ENCODE results near the gene FBN1.

Gene FBN1

DNA sequence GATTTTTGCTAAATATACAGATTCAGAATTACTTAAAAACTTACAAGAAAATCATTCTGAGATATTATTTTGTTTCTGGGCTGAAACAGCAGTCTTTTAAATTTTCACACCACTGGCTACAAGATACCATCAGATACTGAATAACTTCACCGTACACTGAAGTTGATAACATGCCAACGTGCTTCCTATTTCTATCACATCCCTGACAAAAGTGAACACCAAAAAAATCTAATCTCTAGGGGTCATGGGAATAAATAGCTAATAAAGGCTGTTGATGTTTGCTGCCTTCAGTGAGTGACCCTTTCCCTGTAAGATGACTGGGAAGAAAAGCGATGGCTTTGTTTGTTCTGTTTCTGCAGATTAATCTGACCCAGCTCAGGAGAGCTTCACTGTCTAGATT lies 193.8 kb downstream of the FBN1 start:
- no peak for DNase-seq (ENCODE audit: low read depth, low spot score)
- H3K36me3 ChIP-seq (ENCODE audit: insufficient read depth, insufficient read length, low read length): peaks cover 7% of the 10 kb centered on the region

DNA sequence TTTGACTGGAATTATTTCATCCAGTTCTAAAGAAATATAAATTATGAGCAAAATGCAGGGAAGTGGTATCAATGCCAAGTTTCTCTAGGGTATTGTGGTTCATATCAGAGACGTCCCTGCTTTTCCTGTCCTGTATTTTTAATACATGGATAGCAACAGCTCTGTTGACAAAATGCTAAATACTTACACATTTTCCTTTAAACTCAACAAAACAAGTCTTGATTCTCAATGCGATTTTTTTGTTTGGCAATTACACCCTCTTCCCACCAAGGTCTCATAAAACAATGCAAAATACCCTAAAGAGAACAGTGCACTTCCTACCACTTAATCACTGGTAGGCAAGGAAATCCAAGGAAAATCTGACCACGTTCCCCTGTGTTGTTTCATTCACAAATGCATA lies 194.3 kb downstream of the FBN1 start:
- Histone ChIP-seq H3K9me3 (ENCODE audit: insufficient read depth, low read length) (no peaks in the 10 kb centered on the region), H3K4me3 (ENCODE audit: insufficient read length, low read depth) (no peak overlapping the region), H3K36me3 (ENCODE audit: insufficient read depth, insufficient read length, low read length) (peaks cover 4% of the 10 kb centered on the region), H3K9ac (ENCODE audit: insufficient read length, low read depth) (no peak overlapping the region), H3K27me3 (ENCODE audit: insufficient read depth, insufficient read length) (no peaks in the 10 kb centered on the region), H3K4me1 (ENCODE audit: insufficient read depth, insufficient read length) (no peaks in the 10 kb centered on the region)
- no peak for DNase-seq (ENCODE audit: low read depth, low spot score)
- TF ChIP-seq SUZ12 (IDR thresholded peaks at IDR 0.05; ENCODE audit: extremely low read depth, insufficient read depth, insufficient read length) (no peak), YY1 (IDR thresholded peaks at IDR 0.05; ENCODE audit: insufficient read depth, insufficient read length) (no peak), ZNF274 (IDR thresholded peaks at IDR 0.05; ENCODE audit: low read depth, low read length) (no peak)

More for the DNA sequence above, 193.8 kb downstream of the FBN1 start:
- no peak overlapping the region for H3K4me3 ChIP-seq (ENCODE audit: insufficient read length, low read depth)
- H3K27me3 ChIP-seq (ENCODE audit: insufficient read depth, insufficient read length): no peaks in the 10 kb centered on the region
- no peaks in the 10 kb centered on the region for H3K9me3 ChIP-seq (ENCODE audit: insufficient read depth, low read length)
- no peak for TF ChIP-seq SUZ12 (IDR thresholded peaks at IDR 0.05; ENCODE audit: extremely low read depth, insufficient read depth, insufficient read length)
- H3K9ac ChIP-seq (ENCODE audit: insufficient read length, low read depth): no peak overlapping the region
- no peaks in the 10 kb centered on the region for H3K4me1 ChIP-seq (ENCODE audit: insufficient read depth, insufficient read length)

DNA sequence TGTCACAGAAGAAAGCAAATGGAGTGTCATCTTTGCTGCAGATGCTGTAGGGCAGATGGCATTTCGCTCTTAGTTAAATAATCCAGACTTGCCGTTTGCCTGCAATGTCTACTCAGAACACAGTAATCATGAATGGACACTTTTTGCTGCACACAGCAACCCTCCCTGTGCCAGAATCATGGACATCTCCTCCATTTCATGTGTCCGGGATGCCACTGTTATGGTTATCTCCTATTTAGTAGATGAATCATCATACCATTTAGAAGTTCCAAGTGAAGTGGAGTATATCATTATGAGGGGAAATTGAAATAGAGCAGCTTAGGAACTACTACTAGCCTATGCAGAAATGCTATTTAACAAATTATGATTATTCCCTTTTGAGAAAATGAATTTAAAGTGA lies 195.8 kb downstream of the FBN1 start:
- H3K27me3 ChIP-seq (ENCODE audit: insufficient read depth, insufficient read length): no peaks in the 10 kb centered on the region
- H3K9ac ChIP-seq (ENCODE audit: insufficient read length, low read depth): no peak overlapping the region
- no peaks in the 10 kb centered on the region for H3K36me3 ChIP-seq (ENCODE audit: insufficient read depth, insufficient read length, low read length)
- no peaks in the 10 kb centered on the region for H3K9me3 ChIP-seq (ENCODE audit: insufficient read depth, low read length)
- H3K4me3 ChIP-seq (ENCODE audit: insufficient read length, low read depth): no peak overlapping the region
- no peak for DNase-seq (ENCODE audit: low read depth, low spot score)
- TF ChIP-seq SUZ12 (IDR thresholded peaks at IDR 0.05; ENCODE audit: extremely low read depth, insufficient read depth, insufficient read length) (no peak), ZNF274 (IDR thresholded peaks at IDR 0.05; ENCODE audit: low read depth, low read length) (no peak), YY1 (IDR thresholded peaks at IDR 0.05; ENCODE audit: insufficient read depth, insufficient read length) (no peak)
- H3K4me1 ChIP-seq (ENCODE audit: insufficient read depth, insufficient read length): no peaks in the 10 kb centered on the region

DNA sequence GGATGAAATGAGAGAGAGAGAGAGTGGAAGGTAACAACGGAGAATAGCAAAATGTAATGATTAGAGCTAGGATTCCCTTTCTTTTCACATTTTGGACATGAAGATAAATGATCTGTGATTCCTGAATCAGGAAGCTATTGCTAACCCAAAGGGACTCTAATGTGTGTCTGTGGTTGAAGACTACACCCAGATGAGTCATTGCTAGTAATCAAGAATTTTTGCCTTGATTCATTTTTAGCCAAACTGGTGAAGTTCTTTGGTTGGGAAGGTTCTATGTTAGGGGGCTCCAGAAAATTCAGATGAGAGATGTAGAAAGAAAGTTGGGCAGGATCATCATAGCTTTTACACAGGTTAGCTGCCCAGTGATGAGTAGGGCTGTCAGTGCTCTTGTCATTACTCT lies 197.9 kb downstream of the FBN1 start:
- Histone ChIP-seq H3K27me3 (ENCODE audit: insufficient read depth, insufficient read length) (no peaks in the 10 kb centered on the region), H3K4me1 (ENCODE audit: insufficient read depth, insufficient read length) (no peaks in the 10 kb centered on the region), H3K9ac (ENCODE audit: insufficient read length, low read depth) (no peak overlapping the region), H3K9me3 (ENCODE audit: insufficient read depth, low read length) (no peaks in the 10 kb centered on the region), H3K36me3 (ENCODE audit: insufficient read depth, insufficient read length, low read length) (peaks cover 4% of the 10 kb centered on the region), H3K4me3 (ENCODE audit: insufficient read length, low read depth) (no peak overlapping the region)
- no peak for DNase-seq (ENCODE audit: low read depth, low spot score)
- no peak for TF ChIP-seq ZNF274 (IDR thresholded peaks at IDR 0.05; ENCODE audit: low read depth, low read length)
- no peak for TF ChIP-seq SUZ12 (IDR thresholded peaks at IDR 0.05; ENCODE audit: extremely low read depth, insufficient read depth, insufficient read length)
- no peak for TF ChIP-seq YY1 (IDR thresholded peaks at IDR 0.05; ENCODE audit: insufficient read depth, insufficient read length)

DNA sequence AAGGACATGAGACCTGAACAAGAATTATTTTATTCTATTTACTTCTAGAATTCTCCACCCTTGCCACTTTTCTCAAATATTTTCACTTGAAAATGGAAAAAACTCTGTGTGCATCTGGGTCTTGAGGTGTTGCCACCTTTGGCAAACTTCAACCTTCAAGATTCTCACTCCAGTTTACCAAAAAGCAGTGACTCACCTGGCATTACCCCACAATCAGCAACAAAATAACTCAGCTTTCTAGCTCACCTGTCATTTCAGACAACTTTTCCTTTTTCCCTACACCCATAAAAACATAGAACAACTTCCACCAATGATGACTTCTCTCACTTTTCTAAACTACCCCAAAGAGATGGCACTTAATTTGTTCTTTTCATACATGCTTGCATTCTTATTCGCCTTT lies 198.5 kb downstream of the FBN1 start:
- H3K9ac ChIP-seq (ENCODE audit: insufficient read length, low read depth): no peak overlapping the region
- no peaks in the 10 kb centered on the region for H3K27me3 ChIP-seq (ENCODE audit: insufficient read depth, insufficient read length)
- H3K4me3 ChIP-seq (ENCODE audit: insufficient read length, low read depth): no peak overlapping the region
- H3K36me3 ChIP-seq (ENCODE audit: insufficient read depth, insufficient read length, low read length): peaks cover 4% of the 10 kb centered on the region
- H3K9me3 ChIP-seq (ENCODE audit: insufficient read depth, low read length): no peaks in the 10 kb centered on the region
- H3K4me1 ChIP-seq (ENCODE audit: insufficient read depth, insufficient read length): no peaks in the 10 kb centered on the region
- TF ChIP-seq ZNF274 (IDR thresholded peaks at IDR 0.05; ENCODE audit: low read depth, low read length) (no peak), SUZ12 (IDR thresholded peaks at IDR 0.05; ENCODE audit: extremely low read depth, insufficient read depth, insufficient read length) (no peak), YY1 (IDR thresholded peaks at IDR 0.05; ENCODE audit: insufficient read depth, insufficient read length) (no peak)
- DNase-seq (ENCODE audit: low read depth, low spot score): no peak

DNA sequence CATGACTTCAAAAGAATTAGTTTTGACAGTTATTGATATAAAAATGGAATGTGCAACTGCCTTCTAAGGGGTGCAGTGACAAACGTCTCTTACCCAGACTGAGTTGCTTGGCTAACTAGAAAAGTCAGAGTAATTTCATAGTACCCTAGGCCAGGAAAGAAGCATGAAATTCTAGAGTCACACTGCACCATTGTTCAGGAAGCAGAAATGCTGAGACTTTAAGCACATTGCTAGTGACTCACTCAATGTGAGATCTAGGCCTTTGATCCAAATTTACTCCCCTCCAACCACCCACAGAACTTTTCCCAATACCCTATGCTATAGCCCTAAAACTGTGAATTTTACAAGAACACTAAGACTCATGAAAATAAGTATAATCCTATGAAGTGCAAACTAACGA lies 203.5 kb downstream of the FBN1 start:
- DNase-seq (ENCODE audit: low read depth, low spot score): no peak
- H3K36me3 ChIP-seq (ENCODE audit: insufficient read depth, insufficient read length, low read length): peaks cover 4% of the 10 kb centered on the region
- H3K4me3 ChIP-seq (ENCODE audit: insufficient read length, low read depth): no peak overlapping the region
- H3K9ac ChIP-seq (ENCODE audit: insufficient read length, low read depth): no peak overlapping the region
- no peaks in the 10 kb centered on the region for H3K27me3 ChIP-seq (ENCODE audit: insufficient read depth, insufficient read length)
- TF ChIP-seq ZNF274 (IDR thresholded peaks at IDR 0.05; ENCODE audit: low read depth, low read length) (no peak), SUZ12 (IDR thresholded peaks at IDR 0.05; ENCODE audit: extremely low read depth, insufficient read depth, insufficient read length) (no peak), YY1 (IDR thresholded peaks at IDR 0.05; ENCODE audit: insufficient read depth, insufficient read length) (no peak)
- no peaks in the 10 kb centered on the region for H3K9me3 ChIP-seq (ENCODE audit: insufficient read depth, low read length)
- no peaks in the 10 kb centered on the region for H3K4me1 ChIP-seq (ENCODE audit: insufficient read depth, insufficient read length)

DNA sequence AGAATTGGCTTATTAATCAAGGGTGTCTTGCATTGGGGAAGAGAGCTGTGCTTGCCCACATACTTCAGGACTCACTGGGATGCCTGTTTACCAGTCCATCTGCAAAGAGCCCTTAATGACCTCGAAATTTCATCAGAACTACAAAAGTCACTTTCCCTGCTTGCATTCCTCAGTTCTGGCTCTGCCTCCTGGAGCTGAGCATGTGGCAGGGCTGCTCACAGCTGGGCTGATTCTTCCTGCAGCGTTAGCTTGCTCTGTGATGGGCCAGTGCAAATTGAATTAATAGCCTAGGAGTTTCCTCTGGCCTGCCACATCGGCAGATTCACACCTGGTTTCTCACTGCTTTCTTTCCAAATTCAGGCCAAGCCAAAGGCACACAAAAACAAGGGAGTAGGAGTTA lies 205.4 kb downstream of the FBN1 start:
- no peaks in the 10 kb centered on the region for H3K9me3 ChIP-seq (ENCODE audit: insufficient read depth, low read length)
- DNase-seq (ENCODE audit: low read depth, low spot score): peak; percentile 13
- H3K27me3 ChIP-seq (ENCODE audit: insufficient read depth, insufficient read length): no peaks in the 10 kb centered on the region
- no peak overlapping the region for H3K4me3 ChIP-seq (ENCODE audit: insufficient read length, low read depth)
- H3K9ac ChIP-seq (ENCODE audit: insufficient read length, low read depth): no peak overlapping the region
- TF ChIP-seq ZNF274 (IDR thresholded peaks at IDR 0.05; ENCODE audit: low read depth, low read length) (no peak), SUZ12 (IDR thresholded peaks at IDR 0.05; ENCODE audit: extremely low read depth, insufficient read depth, insufficient read length) (no peak), YY1 (IDR thresholded peaks at IDR 0.05; ENCODE audit: insufficient read depth, insufficient read length) (no peak)
- H3K4me1 ChIP-seq (ENCODE audit: insufficient read depth, insufficient read length): no peaks in the 10 kb centered on the region
- peaks cover 9% of the 10 kb centered on the region for H3K36me3 ChIP-seq (ENCODE audit: insufficient read depth, insufficient read length, low read length)

DNA sequence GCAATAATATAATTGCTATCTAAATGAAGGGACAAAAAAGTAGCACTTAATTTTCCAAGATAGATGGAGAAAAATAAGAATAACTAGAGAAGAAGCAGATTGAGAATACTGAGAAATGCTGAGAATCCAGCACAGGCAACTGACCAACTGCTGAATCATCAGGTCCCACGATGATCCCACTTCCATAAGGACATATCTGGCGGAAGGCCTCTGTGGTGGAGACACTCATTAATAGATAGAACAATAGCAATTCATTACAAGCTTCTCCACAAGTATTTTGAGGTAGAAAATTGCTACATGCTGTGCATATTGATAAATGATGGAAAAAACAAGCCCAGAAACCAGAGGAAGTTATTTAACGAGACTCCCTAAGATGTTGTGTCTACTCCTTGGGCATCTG lies 208.3 kb downstream of the FBN1 start:
- Histone ChIP-seq H3K4me3 (ENCODE audit: insufficient read length, low read depth) (no peak overlapping the region), H3K36me3 (ENCODE audit: insufficient read depth, insufficient read length, low read length) (peaks cover 8% of the 10 kb centered on the region), H3K4me1 (ENCODE audit: insufficient read depth, insufficient read length) (no peaks in the 10 kb centered on the region), H3K27me3 (ENCODE audit: insufficient read depth, insufficient read length) (no peaks in the 10 kb centered on the region), H3K9ac (ENCODE audit: insufficient read length, low read depth) (no peak overlapping the region), H3K9me3 (ENCODE audit: insufficient read depth, low read length) (no peaks in the 10 kb centered on the region)
- TF ChIP-seq YY1 (IDR thresholded peaks at IDR 0.05; ENCODE audit: insufficient read depth, insufficient read length) (no peak), ZNF274 (IDR thresholded peaks at IDR 0.05; ENCODE audit: low read depth, low read length) (no peak), SUZ12 (IDR thresholded peaks at IDR 0.05; ENCODE audit: extremely low read depth, insufficient read depth, insufficient read length) (no peak)
- no peak for DNase-seq (ENCODE audit: low read depth, low spot score)
